Occipital lobe (tissue), 2 donors: ENCODE measurements around the gene GPR52. TPM values are rescaled to one million over a fixed set of nuclear protein-coding genes. Genes with fewer than 3 reads are reported as not detected.

Experiments used
- DNase-seq: peaks from one replicate; lab custom pipeline; 2025; lab: John Stamatoyannopoulos, UW
- total RNA-seq: library from RNA; depleted of rRNA; stranded (reverse); fragments of >200 nt; gene quantifications from one replicate; pipeline ENCODE4 v1.2.3, GENCODE V29; 2014

Gene GPR52
- total RNA-seq, 1 donor from 2014 or later = 12.9 TPM

DNA sequence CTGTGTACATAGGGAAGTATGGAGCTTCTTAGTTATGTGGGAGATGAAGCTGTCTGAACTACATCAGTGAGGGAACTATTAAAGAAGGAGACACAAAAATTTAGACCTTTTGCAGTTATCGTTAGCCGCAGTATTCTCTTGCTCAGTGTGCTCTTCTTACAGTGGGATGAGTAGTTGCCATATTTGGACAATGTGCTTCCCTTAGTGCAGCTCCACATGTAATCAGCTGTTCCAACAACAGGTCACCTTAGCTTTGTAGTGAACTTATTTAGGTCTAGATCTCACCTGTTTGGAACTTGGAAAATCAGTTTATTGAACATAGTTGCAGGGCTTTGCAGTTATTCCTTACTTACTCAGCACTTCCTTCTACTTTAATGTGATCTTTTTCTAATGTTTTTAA is 18.1 kb downstream of the GPR52 start:
- no peak for DNase-seq

DNA sequence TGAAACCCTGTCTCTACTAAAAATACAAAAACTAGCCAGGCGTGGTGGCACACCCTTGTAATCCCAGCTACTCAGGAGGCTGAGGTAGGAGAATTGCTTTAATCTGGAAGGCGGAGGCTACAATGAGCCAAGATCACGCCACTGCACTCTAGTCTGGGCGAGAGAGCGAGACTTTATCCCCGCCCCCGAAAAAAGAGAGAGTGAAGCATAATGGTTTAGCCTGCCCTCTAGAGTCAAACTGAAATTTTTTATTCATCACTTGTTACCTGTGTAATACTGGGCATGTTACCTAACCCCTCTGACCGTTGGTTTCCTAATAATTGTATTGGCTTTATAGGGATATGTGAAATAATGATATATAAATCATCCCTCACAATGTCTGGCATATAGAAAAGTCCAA is 18.8 kb downstream of the GPR52 start:
- no peak for DNase-seq

DNA sequence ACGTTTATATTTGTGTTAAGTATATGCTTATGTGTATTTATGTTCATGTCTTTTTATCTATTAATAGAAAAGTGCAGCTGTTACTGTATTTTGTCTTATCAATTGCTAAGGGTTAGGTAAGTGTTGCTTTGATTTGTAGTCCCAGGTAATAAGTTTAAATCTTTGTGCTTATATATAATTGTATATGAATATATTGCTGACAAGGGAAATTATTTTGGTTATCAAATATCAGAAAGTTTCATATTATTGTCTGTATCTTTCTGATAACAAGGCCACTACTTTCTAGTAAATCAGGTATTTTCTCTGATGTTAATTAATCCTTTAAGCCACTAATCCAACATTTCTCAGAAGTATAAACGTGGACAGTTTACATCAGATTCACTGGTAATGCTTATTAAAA is 21.3 kb downstream of the GPR52 start:
- no peak for DNase-seq

DNA sequence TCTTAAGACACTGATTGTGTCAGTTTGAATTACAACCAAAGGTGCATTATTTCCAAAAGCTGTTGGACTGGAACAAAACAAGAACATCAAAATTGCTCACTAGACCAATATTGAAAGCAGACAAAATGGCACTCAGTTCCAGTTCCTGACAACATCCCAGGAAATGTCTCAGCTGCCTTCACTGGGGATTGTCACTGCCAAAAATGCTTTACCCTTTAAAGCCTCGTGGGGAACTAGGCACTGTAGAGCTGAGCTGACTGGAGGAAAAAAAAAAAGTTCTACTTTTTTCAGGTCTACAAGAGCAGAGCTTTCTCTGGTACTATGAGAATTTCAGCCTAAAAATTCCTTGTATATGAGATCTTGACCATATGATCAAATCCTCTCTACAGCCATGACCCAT is 21.9 kb downstream of the GPR52 start:
- DNase-seq = no peak

GRCh38 chr1:174479281-174479680 is 31.5 kb downstream of the GPR52 start:
- no peak for DNase-seq

DNA sequence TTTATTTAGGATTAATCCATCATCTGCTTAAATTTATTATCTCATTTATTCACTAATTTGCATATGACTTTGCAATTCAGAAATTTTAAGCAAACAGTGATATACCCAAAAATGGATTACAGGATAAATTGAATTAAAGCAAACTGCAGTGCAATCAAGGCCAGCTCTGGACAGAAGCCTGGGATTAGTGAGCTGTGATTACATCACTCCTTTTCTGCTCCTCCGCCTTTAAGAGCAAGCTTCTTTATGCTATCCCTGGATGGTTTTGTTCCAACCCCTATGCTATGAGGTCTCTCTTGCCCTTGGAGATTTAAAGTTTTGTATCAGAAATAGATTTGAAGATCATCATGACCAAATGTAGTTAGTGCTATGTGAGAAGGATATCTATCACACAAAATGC is 32.6 kb downstream of the GPR52 start:
- no peak for DNase-seq

- DNase-seq = no peak
Observed at GRCh38 chr1:174491606-174492005, 43.8 kb downstream of the GPR52 start.

DNA sequence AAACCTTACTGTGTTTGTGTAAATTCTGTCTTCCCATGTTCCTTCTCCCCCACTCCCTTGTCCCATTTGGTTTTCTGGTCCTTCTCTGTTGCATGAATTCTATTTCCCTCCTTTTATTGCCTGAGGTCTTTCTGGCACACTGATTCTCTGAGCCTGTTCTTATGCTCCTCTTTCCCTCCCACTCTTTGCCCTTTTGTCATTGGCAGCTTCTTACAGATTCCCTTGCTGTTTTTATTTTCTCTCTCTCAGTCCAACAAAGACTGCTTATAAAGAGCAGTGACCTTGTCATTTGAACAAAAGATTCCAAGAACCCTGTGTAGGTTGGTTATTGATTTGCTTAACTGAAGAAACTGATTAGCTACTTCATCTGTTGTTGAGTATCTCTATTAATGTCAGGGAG is 49.7 kb downstream of the GPR52 start:
- DNase-seq = no peak
